K562 (cell line): ENCODE data around the gene SPINK5.

Experiments used
- NCOA2 ChIP-seq, 2 experiments: fragments of 450-650 bp; IDR thresholded peaks; 2 replicates each; pipeline ENCODE4 v1.6.1; 2018; ENCODE audit warnings: mild to moderate bottlenecking in 2 of 2, moderate library complexity in 1 of 2; ENCODE audit not compliant: partially characterized antibody in 2 of 2
- ZBTB33 ChIP-seq: sonication (generic); formaldehyde crosslinking; IDR thresholded peaks from 2 replicates; pipeline ENCODE4 v1.8.1; 2023; ENCODE audit warnings: mild to moderate bottlenecking, missing genetic modification reagents
- ZSCAN29 ChIP-seq: fragments of 450-650 bp; IDR thresholded peaks from 2 replicates; pipeline ENCODE4 v1.6.1; 2017

DNA sequence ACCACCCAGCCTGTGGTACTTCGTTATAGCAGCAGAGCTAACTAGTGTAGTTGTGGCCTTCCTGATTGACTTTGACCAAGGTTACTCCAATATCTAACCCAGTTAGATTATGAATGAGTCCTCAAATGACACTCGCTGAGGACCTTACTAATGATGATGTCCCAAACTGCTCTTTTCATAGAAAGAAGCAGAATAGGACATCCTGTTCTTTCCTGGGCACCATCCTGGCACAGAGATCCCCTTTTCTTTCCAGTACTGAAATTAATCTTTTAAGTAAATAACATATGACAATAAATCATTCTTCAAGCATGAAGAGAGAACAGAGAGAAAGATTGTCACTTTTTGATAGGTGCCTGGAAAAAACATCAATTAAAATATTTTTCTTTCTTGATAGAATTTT lies 77.9 kb downstream of the SPINK5 start:
- TF ChIP-seq ZBTB33 (CRISPR knock-in tag) (no peak), NCOA2 (IDR thresholded peaks at IDR 0.05; ENCODE audit: partially characterized antibody in 2 of 2) (no peak), ZSCAN29 (no peak)
